HUES64 (cell line): Measurements from ENCODE around the gene APCDD1L.

Experiments
- H3K27ac ChIP-seq: 2 replicates; pipeline ENCODE4 v1.7.0; 2013; ENCODE audit warnings: low read depth, low read length, inconsistent platforms
- H3K27me3 ChIP-seq: 2 replicates; pipeline ENCODE4 v1.6.1; 2013; ENCODE audit warnings: mild to moderate bottlenecking, low read length; ENCODE audit not compliant: insufficient read depth
- H3K36me3 ChIP-seq: 2 replicates; pipeline ENCODE4 v1.6.1; 2013; ENCODE audit warnings: mild to moderate bottlenecking, low read length; ENCODE audit not compliant: insufficient read depth
- H3K4me1 ChIP-seq: 2 replicates; pipeline ENCODE4 v1.6.1; 2013; ENCODE audit warnings: mild to moderate bottlenecking, low read length, moderate library complexity; ENCODE audit not compliant: insufficient read depth
- H3K4me3 ChIP-seq: 2 replicates; pipeline ENCODE4 v1.5.1; 2013; ENCODE audit warnings: mild to moderate bottlenecking, low read length, moderate library complexity
- H3K9ac ChIP-seq: 2 replicates; pipeline ENCODE4 v1.6.1; 2013; ENCODE audit warnings: mild to moderate bottlenecking, low read depth, low read length
- H3K9me3 ChIP-seq: 2 replicates; pipeline ENCODE4 v1.6.1; 2013; ENCODE audit warnings: low read depth, low read length; ENCODE audit not compliant: insufficient read depth
- WGBS: fragments of 150-250, 120-280 bp; methylation state at CpG from one replicate; pipeline ENCODE4 v1.1.7; 2013; ENCODE audit warnings: missing lambda C conversion rate; 5-methylcytosine and 5-hydroxymethylcytosine counted together

Gene APCDD1L

GRCh38 chr20:58470336-58471192, 44.6 kb downstream of the APCDD1L start:
- no peak overlapping the region for H3K4me3 ChIP-seq
- 94% methylated on average over 19 of the region's 19 CpGs for WGBS
- H3K36me3 ChIP-seq = no peaks in the 10 kb centered on the region
- no peak overlapping the region for H3K9ac ChIP-seq
- H3K4me1 ChIP-seq = no peaks in the 10 kb centered on the region
- H3K27ac ChIP-seq = no peak overlapping the region
- H3K9me3 ChIP-seq = no peaks in the 10 kb centered on the region
- H3K27me3 ChIP-seq = no peaks in the 10 kb centered on the region

DNA sequence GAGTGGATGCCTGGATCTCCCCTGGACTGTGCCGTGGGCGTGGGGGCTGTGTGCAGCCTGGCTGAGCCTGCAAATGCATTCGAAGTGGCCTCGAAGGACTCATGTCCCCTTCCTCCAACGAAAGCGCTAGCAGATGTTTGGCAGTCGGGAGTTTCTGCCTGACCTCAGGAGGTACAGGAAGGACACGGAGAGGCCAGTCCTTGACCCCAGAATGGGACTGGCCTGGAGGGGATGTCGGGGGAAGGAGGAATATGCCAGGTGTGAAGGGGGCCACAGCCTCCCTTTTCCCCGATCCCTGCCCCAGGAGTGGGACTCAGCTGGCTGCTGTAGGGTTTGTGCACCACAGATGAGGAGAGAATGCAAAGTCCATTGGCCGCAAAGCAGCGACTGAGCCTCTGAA, 45.6 kb downstream of the APCDD1L start:
- WGBS = 93% methylated on average over 12 of the region's 12 CpGs
- Histone ChIP-seq H3K9me3 (no peaks in the 10 kb centered on the region), H3K27me3 (no peaks in the 10 kb centered on the region), H3K36me3 (no peaks in the 10 kb centered on the region), H3K4me3 (no peak overlapping the region), H3K27ac (no peak overlapping the region), H3K4me1 (no peaks in the 10 kb centered on the region), H3K9ac (no peak overlapping the region)

GRCh38 chr20:58467572-58468527, 47.3 kb downstream of the APCDD1L start:
- Histone ChIP-seq H3K36me3 (no peaks in the 10 kb centered on the region), H3K4me3 (no peak overlapping the region), H3K27ac (no peak overlapping the region), H3K27me3 (no peaks in the 10 kb centered on the region), H3K9ac (no peak overlapping the region), H3K9me3 (peaks cover 2% of the 10 kb centered on the region; the same call in 1 of the 2 replicates), H3K4me1 (no peaks in the 10 kb centered on the region)
- WGBS = 91% methylated on average over 28 of the region's 28 CpGs

- Histone ChIP-seq H3K36me3 (no peaks in the 10 kb centered on the region), H3K4me1 (no peaks in the 10 kb centered on the region), H3K27ac (no peak overlapping the region), H3K4me3 (no peak overlapping the region), H3K27me3 (no peaks in the 10 kb centered on the region), H3K9ac (no peak overlapping the region), H3K9me3 (peaks cover 2% of the 10 kb centered on the region; the same call in 1 of the 2 replicates)
- WGBS = 96% methylated on average over 68 of the region's 68 CpGs
Observed at GRCh38 chr20:58466729-58467571, 48.2 kb downstream of the APCDD1L start.

GRCh38 chr20:58466095-58466708, 49.0 kb downstream of the APCDD1L start:
- H3K9ac ChIP-seq = no peak overlapping the region
- no peaks in the 10 kb centered on the region for H3K27me3 ChIP-seq
- H3K9me3 ChIP-seq = peaks cover 2% of the 10 kb centered on the region; the same call in 1 of the 2 replicates
- WGBS = 94% methylated on average over 27 of the region's 27 CpGs
- no peak overlapping the region for H3K4me3 ChIP-seq
- H3K4me1 ChIP-seq = no peaks in the 10 kb centered on the region
- H3K27ac ChIP-seq = no peak overlapping the region
- no peaks in the 10 kb centered on the region for H3K36me3 ChIP-seq

- H3K36me3 ChIP-seq = no peaks in the 10 kb centered on the region
- peaks cover 2% of the 10 kb centered on the region; the same call in 1 of the 2 replicates for H3K9me3 ChIP-seq
- no peak overlapping the region for H3K27ac ChIP-seq
- H3K4me1 ChIP-seq = no peaks in the 10 kb centered on the region
- no peak overlapping the region for H3K9ac ChIP-seq
- WGBS = 87% methylated on average over 8 of the region's 8 CpGs
- no peaks in the 10 kb centered on the region for H3K27me3 ChIP-seq
- H3K4me3 ChIP-seq = no peak overlapping the region
Observed at GRCh38 chr20:58464838-58465237, 50.4 kb downstream of the APCDD1L start.

DNA sequence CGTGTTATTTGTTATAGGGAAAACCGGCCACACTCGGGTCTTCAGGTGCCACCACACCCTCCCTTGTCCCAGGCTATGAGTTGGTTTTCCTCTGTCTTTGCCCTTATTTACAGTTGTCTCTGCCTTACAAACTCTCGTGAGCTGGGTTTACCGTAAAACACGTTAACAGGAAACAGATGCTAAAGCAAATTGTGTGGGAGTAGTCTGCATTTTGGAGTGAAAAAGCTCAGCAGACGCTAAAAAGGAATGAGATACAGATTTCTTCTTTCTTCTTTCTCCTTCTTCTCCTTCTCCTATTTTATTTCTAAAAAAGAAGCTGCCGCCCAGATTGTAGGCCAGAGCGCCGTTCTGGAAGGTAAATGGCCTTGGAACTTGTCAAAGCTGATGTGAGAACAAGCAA, 51.9 kb downstream of the APCDD1L start:
- Histone ChIP-seq H3K4me3 (no peak overlapping the region), H3K27ac (no peak overlapping the region), H3K4me1 (peaks cover 8% of the 10 kb centered on the region; the same call in 1 of the 2 replicates), H3K27me3 (no peaks in the 10 kb centered on the region), H3K36me3 (no peaks in the 10 kb centered on the region), H3K9ac (no peak overlapping the region), H3K9me3 (peaks cover 2% of the 10 kb centered on the region; the same call in 1 of the 2 replicates)
- 85% methylated on average over 10 of the region's 10 CpGs for WGBS

- H3K4me1 ChIP-seq = peaks cover 8% of the 10 kb centered on the region; the same call in 1 of the 2 replicates
- WGBS = 93% methylated on average over 6 of the region's 6 CpGs
Observed at GRCh38 chr20:58461899-58462298, 53.3 kb downstream of the APCDD1L start.

GRCh38 chr20:58461104-58461503, 54.1 kb downstream of the APCDD1L start:
- Histone ChIP-seq H3K4me3 (no peak overlapping the region), H3K27me3 (no peaks in the 10 kb centered on the region)
- 96% methylated on average over 25 of the region's 25 CpGs for WGBS

More at GRCh38 chr20:58461899-58462298, 53.3 kb downstream of the APCDD1L start:
- Histone ChIP-seq H3K27ac (no peak overlapping the region), H3K9me3 (peaks cover 2% of the 10 kb centered on the region; the same call in 1 of the 2 replicates), H3K27me3 (no peaks in the 10 kb centered on the region), H3K9ac (no peak overlapping the region), H3K36me3 (no peaks in the 10 kb centered on the region), H3K4me3 (no peak overlapping the region)

More at GRCh38 chr20:58461104-58461503, 54.1 kb downstream of the APCDD1L start:
- Histone ChIP-seq H3K9ac (no peak overlapping the region), H3K4me1 (peaks cover 8% of the 10 kb centered on the region; the same call in 1 of the 2 replicates), H3K36me3 (no peaks in the 10 kb centered on the region), H3K9me3 (peaks cover 2% of the 10 kb centered on the region; the same call in 1 of the 2 replicates), H3K27ac (no peak overlapping the region)
